Gastrocnemius medialis (tissue), 4 donors: ENCODE measurements around the gene TOP3A. TPM values are rescaled to one million over a fixed set of nuclear protein-coding genes. Genes with fewer than 3 reads are reported as not detected.

Experiments
- ATAC-seq, 2 donors: fragments of 150-250 bp; one replicate each; pipeline ENCODE4 v1.9.1; 2016
- DNase-seq, 2 donors: peaks; one replicate each; pipeline ENCODE4 v3.0.0-alpha.2; 2019
- H3K27ac ChIP-seq, 4 donors: fragments of 200-600 bp; sonication (generic); 1 replicate in 1 of 4; 2 replicates in 3 of 4; pipeline ENCODE4 v1.5.1; 2016 to 2018; ENCODE audit warnings: mild to moderate bottlenecking in 2 of 4, moderate library complexity in 1 of 4
- H3K27me3 ChIP-seq, 3 donors: fragments of 200-600 bp; sonication (generic) in 2 of 3; 1 replicate in 1 of 3; 2 replicates in 2 of 3; pipeline versions ENCODE4 v1.5.1 to v1.6.0; 2016 to 2019; ENCODE audit warnings: mild to moderate bottlenecking in 1 of 3, moderate library complexity in 1 of 3
- H3K36me3 ChIP-seq, 2 donors: fragments of 200-600 bp; sonication (generic) in 1 of 2; one replicate each; pipeline ENCODE4 v1.5.1; 2017 to 2018
- H3K4me1 ChIP-seq, 2 donors: fragments of 200-600 bp; sonication (generic) in 1 of 2; one replicate each; pipeline ENCODE4 v1.5.1; 2016 to 2017; ENCODE audit warnings: mild to moderate bottlenecking in 2 of 2
- H3K4me3 ChIP-seq, 4 donors: fragments of 200-600 bp; sonication (generic) in 3 of 4; 1 replicate in 1 of 4; 2 replicates in 3 of 4; pipeline ENCODE4 v1.5.1; 2016 to 2019; ENCODE audit warnings: mild to moderate bottlenecking in 2 of 4
- H3K9me3 ChIP-seq, 3 donors: fragments of 200-600 bp; sonication (generic) in 2 of 3; 1 replicate in 1 of 3; 2 replicates in 2 of 3; pipeline ENCODE4 v1.5.1; 2016 to 2019
- CTCF ChIP-seq, 5 experiments: fragments of 450-650 bp in 3 of 5; fragments of 200-600 bp in 2 of 5; sonication (generic) in 2 of 5; IDR thresholded peaks in 4 of 5; conservative IDR thresholded peaks in 1 of 5; 1 replicate in 4 of 5; 2 replicates in 1 of 5; pipeline ENCODE4 v1.5.1; 2016 to 2019; ENCODE audit warnings: antibody characterized with exemption in 5 of 5, mild to moderate bottlenecking in 3 of 5, moderate library complexity in 3 of 5
- POLR2A ChIP-seq, 2 donors: fragments of 450-650 bp; IDR thresholded peaks; one replicate each; pipeline ENCODE4 v1.6.1; 2017; ENCODE audit warnings: antibody characterized with exemption in 2 of 2, mild to moderate bottlenecking in 2 of 2, moderate library complexity in 2 of 2
- in situ Hi-C, 4 donors: fragments of 200-750 bp; cut with MboI; loops; one replicate each; pipeline versions ENCODE4 v1.15.0 to v1.8.0; 2017; ENCODE audit warnings: low sequenced_read_pairs in 4 of 4
- intact Hi-C: fragments of 100-400 bp; cut with DNase I; formaldehyde crosslinking; loops from one replicate; pipeline ENCODE4 v1.15.1; 2023; ENCODE audit warnings: low total_unique reads
- total RNA-seq, 4 donors: library from RNA; depleted of rRNA; stranded (reverse); fragments of >200 nt; gene quantifications; one replicate each; pipeline versions ENCODE4 v1.1.0 to v1.2.3, GENCODE V29; 2016

TOP3A gene
- total RNA-seq, 4 donors from 2014 or later = 17.7 to 62.4 (median 22.1) TPM

DNA sequence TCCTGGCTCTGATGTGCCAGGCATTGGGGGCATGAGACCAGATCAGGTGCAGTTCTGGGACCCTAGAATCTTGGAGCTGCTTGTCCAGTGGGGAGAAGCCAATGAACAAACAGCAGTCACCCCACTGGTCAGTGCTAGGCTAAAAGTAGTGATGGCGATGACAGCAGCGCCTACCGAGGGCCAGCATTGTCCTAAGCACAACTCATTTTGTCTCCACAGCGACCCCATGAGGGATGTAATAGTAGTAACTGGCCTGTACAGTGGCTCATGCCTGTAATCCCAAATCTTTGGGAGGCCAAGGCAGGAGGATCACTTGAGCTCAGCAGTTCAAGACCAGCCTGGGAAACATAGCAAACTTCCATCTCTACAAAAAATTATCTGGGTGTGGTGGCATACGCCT, 6.5 kb upstream of the TOP3A start:
- DNase-seq = no peak
- in situ Hi-C loops (no loop called here), intact Hi-C loops (no loop called here)
- ATAC-seq = no peak
- Histone ChIP-seq H3K4me3 (no peak overlapping the region), H3K4me1 (peaks cover 40 to 45% of the 10 kb centered on the region in 2 donors), H3K36me3 (peaks cover 0 to 50% of the 10 kb centered on the region in 2 donors), H3K9me3 (no peaks in the 10 kb centered on the region), H3K27ac (no peak overlapping the region), H3K27me3 (no peaks in the 10 kb centered on the region)
- TF ChIP-seq CTCF (IDR thresholded peaks at IDR 0.05 in 4 of 5, conservative IDR thresholded peaks at IDR 0.05 in 1 of 5) (no peak), POLR2A (IDR thresholded peaks at IDR 0.05) (no peak)

DNA sequence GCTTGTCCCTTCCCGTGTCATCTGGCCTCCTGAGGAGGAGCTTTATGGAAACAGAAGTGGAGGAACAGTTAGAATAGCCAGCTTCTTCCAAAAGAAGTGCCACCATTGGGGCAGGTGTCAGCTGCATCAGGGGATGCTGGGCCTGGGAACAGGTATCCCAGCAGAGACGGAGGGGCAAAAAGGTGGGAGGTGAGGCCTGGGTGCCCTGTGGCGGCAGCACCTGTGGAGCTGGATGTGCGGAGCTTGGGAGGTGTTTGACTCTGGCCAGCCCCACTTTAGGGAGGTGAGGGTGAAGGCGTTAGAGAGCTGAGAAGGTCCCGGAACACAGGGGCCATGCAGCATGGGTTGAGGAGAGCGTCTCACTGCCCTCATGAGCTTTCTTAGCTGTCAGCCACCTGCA, 5.5 kb upstream of the TOP3A start:
- H3K27ac ChIP-seq = no peak overlapping the region
- no peaks in the 10 kb centered on the region for H3K9me3 ChIP-seq
- in situ Hi-C loops = no loop called here
- ATAC-seq = no peak
- H3K36me3 ChIP-seq = peaks cover 0 to 43% of the 10 kb centered on the region in 2 donors
- intact Hi-C loops = no loop called here
- H3K4me1 ChIP-seq = peaks cover 48 to 52% of the 10 kb centered on the region in 2 donors
- no peak overlapping the region for H3K4me3 ChIP-seq
- no peak for DNase-seq
- TF ChIP-seq CTCF (IDR thresholded peaks at IDR 0.05 in 4 of 5, conservative IDR thresholded peaks at IDR 0.05 in 1 of 5) (no peak), POLR2A (IDR thresholded peaks at IDR 0.05) (no peak)
- no peaks in the 10 kb centered on the region for H3K27me3 ChIP-seq

- peaks cover 0 to 37% of the 10 kb centered on the region in 2 donors for H3K36me3 ChIP-seq
- TF ChIP-seq POLR2A (IDR thresholded peaks at IDR 0.05) (no peak), CTCF (IDR thresholded peaks at IDR 0.05 in 4 of 5, conservative IDR thresholded peaks at IDR 0.05 in 1 of 5) (no peak)
- H3K4me3 ChIP-seq = no peak overlapping the region
- ATAC-seq (no peak), DNase-seq (no peak)
- intact Hi-C loops (loop anchor here (10.0 kb wide), 2 partner anchors 345 to 725 kb away; partner anchors contain the start of genes DRC3, PEMT and TOM1L2), in situ Hi-C loops (loop anchor here in 2 of 4 donors (10.0 kb wide), 2 partner anchors 55 to 95 kb away; partner anchors contain the start of genes LLGL1 (in 1 of the 2) and MIEF2 (in 1 of the 2))
- H3K4me1 ChIP-seq = peaks cover 48 to 52% of the 10 kb centered on the region in 2 donors
- no peaks in the 10 kb centered on the region for H3K27me3 ChIP-seq
- H3K9me3 ChIP-seq = no peaks in the 10 kb centered on the region
- H3K27ac ChIP-seq = no peak overlapping the region
Observed at GRCh38 chr17:18319604-18320256, 4.9 kb upstream of the TOP3A start.

GRCh38 chr17:18318771-18319450, 4.1 kb upstream of the TOP3A start:
- no peaks in the 10 kb centered on the region for H3K27me3 ChIP-seq
- in situ Hi-C loops (loop anchor here in 2 of 4 donors (10.0 kb wide), 2 partner anchors 54 to 94 kb away; partner anchors contain the start of genes LLGL1 (in 1 of the 2) and MIEF2 (in 1 of the 2)), intact Hi-C loops (loop anchor here (10.0 kb wide), 2 partner anchors 344 to 724 kb away; partner anchors contain the start of genes DRC3, PEMT and TOM1L2)
- H3K9me3 ChIP-seq = no peaks in the 10 kb centered on the region
- no peak for DNase-seq
- peaks cover 0 to 29% of the 10 kb centered on the region in 2 donors for H3K36me3 ChIP-seq
- no peak overlapping the region for H3K4me3 ChIP-seq
- peaks cover 52 to 55% of the 10 kb centered on the region in 2 donors for H3K4me1 ChIP-seq
- no peak for ATAC-seq
- no peak for TF ChIP-seq CTCF (IDR thresholded peaks at IDR 0.05 in 4 of 5, conservative IDR thresholded peaks at IDR 0.05 in 1 of 5)
- TF ChIP-seq POLR2A (IDR thresholded peaks at IDR 0.05) = no peak
- peak overlapping the region in 3 of 4 donors; percentile 10 to 44 (median 30) for H3K27ac ChIP-seq
